NOMO-1 treated with DMSO at 0.1 percent for 48 hours (cell line): Measurements from ENCODE around the gene TFDP1.
"Not testable (repeated sequence)": the region's sequence is repeated elsewhere in the genome, so short reads cannot be mapped to it uniquely, and the experiment has no call there.

Experiments
- DNase-seq: peaks from one replicate; lab custom pipeline; 2025; ENCODE audit not compliant: unreplicated experiment; lab: John Stamatoyannopoulos, UW

Gene TFDP1

DNA sequence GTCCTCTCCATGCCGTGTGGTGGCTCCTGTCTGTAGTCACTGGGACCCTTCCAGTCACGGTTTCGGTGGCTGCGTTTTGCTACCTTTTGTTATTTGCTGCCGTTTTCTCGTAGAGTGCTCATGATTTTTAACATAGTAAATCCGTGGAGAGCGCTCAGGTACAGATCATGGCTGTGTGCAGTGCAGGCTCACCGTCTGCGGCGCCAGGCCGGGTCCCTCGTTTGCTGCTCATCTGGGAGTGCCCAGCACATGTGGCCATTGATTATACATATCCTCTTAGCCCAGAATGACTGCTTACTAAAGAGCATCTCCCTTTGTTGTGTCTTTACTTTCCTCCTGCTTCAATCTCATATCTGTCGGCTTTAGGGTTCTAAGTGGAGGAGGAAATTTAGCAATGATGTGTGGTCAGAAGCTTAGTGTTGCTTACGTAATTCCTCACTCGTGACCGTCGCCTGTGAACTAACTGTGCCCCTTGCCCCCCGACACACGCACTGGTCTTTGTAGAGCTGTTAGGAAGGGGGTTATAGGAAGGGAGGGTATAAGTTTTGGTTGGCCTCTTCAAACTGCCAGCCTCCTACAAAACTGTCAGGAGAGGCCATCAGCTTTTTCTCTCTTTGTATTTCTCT, 31.8 kb downstream of the TFDP1 start:
- DNase-seq = peak; percentile 90

DNA sequence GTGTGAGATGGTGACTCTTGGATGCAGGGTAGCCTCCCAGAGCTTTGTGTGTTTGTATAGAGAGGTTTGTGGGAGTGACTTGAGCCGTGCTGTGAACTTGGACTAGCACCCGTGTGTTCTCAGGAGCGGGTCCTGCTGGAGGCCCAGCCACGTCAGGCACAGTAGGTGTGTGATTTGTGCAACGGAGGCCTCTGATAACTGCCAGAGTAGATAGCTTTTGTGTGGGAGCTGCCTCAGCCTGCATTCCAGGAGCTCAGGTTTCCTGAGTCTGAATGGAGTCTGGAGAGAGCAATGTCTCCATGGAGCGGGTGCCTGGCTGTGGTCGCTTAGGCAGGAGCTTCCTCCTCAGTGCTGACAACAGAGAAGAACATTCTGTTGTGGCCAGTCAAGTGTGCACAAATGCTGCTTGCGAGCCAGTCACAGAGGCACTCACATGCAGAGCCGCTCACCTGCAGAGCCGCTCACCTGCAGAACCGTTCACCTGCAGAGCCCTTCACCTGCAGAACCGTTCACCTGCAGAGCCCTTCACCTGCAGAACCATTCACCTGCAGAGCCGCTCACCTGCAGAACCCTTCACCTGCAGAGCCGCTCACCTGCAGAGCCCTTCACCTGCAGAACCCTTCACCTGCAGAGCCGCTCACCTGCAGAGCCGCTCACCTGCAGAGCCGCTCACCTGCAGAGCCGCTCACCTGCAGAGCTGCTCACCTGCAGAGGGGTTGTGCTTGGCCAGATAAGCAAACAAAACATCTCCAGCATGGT, 32.6 kb downstream of the TFDP1 start:
- DNase-seq = no peak

DNA sequence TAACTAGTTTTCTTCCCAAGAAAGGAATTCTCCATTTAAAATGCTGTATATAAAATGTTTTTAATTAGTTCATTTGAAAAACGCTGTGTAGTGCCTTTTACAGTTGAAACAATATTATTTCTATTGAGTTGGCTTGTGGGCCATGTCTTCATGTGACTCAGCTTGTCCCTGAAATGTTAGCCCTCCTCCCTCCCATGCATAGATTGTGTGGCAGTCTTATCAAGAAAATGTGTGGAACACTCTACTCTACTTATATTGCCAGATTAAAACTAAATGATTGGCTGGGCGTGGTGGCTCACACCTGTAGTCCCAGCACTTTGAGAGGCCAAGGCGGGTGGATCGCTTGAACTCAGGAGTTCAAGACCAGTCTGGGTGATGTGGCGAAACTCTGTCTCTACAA, 33.4 kb downstream of the TFDP1 start:
- no peak for DNase-seq

DNA sequence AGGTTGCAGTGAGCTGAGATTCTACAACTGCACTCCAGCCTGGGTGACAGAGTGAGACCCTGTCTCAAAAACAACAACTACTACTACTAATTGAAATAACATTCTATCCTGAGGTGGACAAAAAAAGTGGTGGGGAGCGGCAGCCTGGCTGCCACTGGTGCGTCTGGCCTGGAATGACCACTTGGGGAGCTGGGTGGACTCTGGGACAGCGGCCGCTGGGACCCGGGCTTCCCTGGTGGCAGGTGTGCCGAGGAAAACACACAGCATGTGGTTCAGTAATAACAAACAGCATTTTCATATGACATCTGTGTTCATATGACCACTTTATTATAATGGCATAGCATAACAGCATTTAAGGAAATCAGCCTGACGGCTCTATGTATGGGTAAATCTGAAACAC, 33.9 kb downstream of the TFDP1 start:
- DNase-seq = no peak

DNA sequence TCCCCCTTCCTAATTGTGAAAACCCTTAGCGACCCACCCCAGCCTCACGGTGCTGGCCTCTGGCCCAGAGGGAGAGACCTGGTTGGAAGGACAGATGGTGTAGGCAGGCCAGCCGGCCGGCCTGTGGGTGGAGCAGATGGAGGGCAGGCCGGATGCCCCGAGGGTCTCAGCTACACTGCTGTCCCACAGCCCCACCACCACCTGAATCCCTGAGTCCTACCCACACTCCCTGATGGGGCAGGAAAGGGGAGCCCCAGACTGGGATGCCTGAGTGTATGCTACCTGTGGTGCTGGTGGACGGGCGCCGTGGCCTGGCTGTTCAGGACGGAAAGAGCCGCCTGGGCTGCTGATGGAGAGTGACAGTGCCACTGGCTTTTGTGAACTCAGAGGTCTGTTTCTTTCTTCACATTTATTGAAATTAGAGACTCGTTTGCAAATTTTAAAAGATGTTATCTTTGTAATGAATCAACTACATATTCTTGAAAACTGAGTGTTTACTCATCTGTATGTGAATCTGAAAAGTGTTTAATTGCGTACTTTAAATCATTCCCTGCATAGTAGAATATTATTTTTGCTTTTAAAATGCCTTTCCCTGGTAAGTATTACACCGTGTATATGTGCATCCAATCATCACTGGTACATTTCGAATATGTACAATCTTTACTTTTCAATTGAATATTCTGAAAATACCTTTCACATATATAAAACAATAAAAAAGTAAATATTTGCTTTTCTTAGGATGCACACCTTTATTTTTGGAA, 35.7 kb downstream of the TFDP1 start:
- DNase-seq = no peak

DNA sequence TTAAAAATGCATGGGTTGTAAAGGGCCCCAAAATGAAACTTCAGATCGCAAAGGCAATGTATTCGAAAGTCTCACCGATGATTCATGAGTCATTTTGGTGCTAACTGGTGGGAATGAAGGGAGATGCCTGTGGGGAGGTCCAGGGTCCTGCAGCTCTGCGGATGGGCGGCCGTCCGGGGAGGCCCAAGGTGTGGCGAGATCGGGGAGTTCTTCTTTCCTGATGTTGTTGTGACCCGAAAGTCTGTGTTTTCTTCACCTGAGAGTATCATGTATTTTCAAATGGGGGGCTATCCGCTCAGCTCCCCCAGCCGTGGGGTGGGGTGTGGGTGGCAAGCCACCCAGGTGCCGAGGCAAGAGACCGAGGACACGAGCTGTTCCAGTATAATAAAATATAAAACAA, 36.5 kb downstream of the TFDP1 start:
- DNase-seq = no peak

DNA sequence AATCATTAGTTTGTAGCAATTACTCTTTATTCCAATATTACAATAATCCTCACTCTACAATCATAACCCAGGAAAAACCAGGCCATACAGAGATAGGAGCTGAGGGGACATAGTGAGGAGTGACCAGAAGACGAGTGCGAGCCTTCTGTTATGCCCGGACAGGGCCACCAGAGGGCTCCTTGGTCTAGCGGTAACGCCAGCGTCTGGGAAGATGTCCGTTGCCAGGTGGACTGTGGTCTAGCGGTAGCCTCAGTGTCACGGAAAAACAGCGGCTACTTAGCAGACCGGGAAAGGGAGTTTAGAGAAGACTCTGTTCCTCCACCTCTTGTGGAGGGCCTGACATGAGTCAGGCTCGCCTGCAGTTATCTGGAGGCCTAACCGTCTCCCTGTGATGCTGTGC, 36.9 kb downstream of the TFDP1 start:
- DNase-seq = not testable (repeated sequence)

DNA sequence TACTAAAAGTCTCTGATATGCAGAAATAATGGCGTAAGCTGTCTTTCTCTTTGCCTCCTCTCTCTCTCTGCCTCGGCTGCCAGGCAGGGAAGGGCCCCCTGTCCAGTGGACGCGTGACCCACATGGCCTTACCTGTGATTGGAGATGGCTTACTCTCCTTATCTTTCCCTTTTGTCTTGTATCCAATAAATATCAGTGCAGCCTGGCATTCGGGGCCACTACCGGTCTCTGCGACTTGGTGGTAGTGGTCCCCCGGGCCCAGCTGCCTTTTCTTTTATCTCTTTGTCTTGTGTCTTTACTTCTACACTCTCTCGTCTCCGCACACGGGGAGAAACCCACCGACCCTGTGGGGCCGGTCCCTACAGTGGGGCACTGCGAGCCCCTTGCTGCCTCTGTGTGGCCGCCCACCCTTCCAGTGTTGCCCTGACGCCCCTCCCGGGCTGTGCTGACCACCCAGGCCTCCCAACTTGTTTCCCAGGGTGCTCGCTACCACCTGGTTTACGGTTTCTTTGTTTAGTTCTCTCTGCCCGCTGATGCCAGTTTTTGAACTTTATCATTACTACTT, 37.5 kb downstream of the TFDP1 start:
- DNase-seq = not testable (repeated sequence)

DNA sequence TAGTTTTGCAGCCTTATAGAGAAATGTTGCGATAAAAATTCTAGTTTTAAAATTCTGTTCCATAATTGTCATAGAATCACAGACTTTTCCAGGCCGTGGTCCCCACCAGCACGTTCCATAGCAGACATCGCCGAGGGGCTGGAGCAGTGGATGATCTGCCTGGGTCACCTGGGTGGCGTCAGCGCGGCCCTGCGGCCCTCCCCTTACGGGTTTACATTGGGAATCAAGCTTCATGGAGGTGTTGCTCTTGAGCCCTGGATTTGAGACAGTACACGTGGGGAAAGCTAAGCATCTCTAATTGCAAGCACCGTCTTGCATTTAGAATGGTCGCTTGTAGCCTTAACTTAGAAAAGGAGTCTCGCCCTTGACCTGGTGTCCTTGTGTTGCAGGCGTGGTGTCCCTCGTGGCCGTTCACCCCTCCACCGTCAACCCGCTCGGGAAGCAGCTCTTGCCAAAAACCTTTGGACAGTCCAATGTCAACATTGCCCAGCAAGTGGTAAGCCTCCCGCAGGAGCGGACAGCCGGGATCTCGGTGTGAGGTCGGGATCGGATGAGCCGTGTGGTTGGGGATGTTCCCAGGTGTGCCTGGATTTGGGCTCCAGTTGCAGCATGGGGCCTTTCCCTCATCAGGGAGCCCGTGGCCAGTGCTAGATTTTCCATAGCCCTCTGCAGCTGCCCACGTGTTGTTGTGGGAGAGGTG, 38.4 kb downstream of the TFDP1 start:
- DNase-seq = no peak

DNA sequence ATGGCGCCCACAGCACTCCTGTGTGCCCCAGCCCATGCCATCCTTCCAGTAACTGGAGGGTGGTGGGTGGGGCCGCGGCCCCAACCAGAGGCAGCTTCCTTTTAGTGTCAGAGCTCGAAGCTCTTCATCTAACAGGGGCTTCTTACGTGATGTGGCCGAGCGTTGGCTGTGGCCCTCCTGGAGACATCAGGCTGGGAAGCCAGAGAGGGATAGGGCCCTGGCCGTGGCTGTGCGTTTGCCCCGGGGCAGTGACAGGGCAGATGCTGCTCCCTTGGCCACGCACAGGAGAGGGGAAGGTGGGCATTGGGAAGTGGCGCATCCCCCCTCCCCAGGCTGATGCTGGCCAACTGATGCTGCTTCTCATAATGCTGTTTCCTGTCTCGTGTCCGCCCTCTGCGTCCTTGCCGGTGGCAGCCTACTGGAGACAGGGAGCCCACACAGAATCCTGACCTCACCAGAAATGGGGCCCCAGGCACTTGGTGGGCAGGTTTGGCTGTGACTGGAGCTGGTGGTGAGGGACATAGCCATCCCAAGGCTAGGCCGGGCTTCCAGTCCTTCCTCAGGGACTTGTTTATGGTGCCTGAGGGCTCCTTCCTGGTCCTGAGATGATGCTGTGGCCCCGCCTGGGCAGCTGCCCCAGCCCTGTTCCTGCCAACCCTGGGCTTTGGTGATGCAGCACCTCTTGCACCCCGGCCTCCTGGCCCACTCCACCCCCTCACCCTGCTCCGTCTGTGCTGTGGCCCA, 39.1 kb downstream of the TFDP1 start:
- no peak for DNase-seq

DNA sequence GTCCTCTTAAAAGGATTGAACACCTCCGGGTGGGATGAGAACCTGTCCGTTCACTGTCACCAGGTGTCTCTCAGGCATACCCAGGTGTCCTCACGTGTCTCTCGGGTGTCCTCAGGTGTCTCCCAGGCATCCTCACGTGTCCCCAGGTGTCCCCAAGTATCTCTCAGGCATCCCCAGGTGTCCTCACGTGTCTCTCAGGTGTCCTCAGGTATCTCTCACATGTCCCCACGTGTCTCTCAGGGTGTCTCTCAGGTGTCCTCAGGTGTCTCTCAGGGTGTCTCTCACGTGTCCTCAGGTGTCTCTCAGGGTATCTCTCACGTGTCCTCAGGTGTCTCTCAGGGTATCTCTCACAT, 39.7 kb downstream of the TFDP1 start:
- no peak for DNase-seq

DNA sequence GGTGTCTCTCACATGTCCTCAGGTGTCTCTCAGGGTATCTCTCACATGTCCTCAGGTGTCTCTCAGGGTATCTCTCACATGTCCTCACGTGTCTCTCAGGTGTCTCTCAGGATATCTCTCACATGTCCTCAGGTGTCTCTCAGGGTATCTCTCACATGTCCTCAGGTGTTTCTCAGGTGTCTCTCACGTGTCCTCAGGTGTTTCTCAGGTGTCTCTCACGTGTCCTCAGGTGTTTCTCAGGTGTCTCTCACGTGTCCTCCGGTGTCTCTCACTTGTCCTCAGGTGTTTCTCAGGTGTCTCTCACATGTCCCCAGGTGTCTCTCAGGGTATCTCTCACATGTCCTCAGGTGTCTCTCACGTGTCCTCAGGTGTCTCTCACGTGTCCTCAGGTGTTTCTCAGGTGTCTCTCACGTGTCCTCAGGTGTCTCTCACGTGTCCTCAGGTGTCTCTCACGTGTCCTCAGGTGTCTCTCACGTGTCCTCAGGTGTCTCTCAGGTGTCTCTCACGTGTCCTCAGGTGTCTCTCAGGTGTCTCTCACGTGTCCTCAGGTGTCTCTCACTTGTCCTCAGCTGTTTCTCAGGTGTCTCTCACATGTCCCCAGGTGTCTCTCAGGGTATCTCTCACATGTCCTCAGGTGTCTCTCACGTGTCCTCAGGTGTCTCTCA, 40.2 kb downstream of the TFDP1 start:
- DNase-seq = not testable (repeated sequence)

DNA sequence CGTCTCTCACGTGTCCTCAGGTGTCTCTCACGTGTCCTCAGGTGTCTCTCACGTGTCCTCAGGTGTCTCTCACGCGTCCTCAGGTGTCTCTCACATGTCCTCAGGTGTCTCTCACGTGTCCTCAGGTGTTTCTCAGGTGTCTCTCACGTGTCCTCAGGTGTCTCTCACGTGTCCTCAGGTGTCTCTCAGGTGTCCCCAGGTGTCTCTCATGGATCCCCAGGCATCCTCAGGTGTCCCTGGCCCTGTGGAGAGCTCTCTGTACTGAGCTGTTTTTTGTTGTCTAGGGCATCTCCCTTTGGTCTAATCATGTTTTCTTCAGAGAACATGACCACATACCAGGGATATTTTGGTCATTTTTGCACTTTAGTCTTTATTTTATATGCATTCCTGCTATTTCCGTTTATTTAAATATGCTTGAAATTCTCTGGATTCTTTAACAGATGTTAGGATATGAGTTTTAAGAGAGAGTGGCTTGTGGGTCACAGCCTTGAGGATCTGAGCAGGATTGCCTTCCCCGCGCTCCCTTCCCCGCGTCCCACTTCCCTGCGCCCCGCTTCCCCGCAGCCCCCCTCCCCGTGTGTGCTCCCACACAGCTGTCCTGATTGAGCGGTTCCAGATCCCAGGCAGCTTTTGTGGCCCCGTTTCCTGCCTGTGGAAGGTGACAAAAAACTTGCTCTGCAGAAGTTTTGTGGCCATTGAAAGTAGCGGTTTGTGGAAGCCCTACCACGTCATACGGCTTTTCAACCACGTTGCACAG, 41.6 kb downstream of the TFDP1 start:
- no peak for DNase-seq

DNA sequence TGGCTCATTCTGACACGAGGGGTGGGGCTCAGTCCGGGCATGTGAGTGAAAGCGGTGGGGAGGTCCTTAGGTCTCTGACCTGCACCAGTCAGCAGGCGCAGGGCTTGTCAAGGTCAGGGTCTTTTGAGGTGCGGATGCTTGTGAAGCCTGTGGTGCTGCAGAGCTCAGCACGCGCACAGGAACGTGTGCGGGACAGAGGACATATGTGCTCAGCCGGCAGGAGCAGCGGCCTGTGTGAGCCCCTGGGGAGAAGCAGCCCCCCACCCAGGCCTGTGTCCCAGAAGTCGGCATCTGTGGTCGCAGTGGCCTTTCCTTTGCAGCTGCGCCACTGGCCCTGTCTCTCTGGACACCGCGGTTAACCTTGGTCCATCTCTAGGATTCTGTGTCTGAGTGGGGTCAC, 42.6 kb downstream of the TFDP1 start:
- DNase-seq = no peak

DNA sequence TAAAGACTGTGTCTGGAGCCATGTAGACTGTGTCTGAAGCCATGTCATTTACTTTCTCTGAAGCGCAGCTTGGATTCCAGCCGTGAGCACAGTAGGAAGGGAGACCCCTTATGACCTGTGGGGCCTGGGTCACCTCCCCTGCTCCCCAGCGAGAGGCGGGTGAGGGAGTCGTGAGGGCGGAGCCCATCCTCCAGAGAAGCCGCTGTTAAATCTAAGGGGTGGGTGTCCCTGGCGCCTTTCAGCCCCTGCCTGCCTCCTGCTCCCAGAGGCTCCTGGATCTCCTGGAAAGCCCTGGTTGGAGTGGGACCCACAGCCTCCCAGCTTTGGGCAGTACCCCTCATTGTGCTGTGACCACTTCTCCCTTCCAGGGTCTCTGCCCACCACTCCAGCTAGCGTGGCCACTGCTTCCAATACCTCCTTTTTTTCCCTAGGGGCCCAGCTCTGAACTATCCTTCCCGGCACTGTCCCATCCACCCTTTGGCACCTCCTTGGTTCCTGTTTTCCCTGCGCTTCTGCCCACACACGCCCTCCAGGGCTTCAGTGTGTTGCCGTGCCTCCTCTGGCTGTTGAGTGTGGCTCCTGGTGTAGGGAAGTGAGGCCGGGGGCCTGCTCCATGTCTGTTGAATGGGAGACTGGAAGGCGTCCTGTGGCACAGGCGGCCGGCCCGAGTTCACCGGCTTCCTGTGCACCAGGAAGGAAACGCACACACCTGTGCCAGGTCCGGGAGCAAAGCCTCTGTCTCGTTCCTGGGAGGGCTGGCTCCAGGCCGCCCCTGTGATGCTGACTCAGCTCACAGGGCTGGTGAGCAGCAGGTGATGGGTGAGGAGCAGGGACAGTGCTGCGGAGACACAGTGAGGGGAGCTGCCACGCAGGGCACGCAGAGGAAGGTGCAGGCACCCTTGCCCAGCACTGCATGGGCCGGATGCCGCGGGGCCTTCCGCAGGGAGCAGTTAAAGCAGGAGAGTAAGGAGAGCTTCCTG, 44.0 kb downstream of the TFDP1 start:
- DNase-seq = no peak

DNA sequence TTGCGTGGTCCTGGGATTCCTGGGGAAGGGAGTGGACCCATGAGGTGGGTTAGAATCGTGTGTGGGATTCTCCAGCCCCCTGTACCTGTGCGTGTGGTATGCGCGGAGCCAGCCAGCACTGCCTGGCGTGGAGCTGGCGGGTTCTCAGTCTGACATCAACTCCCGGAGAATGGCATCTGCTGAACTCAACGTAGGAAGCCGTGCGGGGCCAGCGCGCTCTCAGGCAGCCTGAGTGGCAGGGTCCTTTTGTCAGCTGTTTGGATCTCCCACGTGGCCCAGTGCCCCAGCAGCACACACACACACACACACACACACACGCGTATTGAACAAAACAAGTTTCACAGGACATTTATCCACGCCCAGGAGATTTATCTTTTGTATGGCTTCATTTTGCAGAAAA, 45.3 kb downstream of the TFDP1 start:
- DNase-seq = no peak

DNA sequence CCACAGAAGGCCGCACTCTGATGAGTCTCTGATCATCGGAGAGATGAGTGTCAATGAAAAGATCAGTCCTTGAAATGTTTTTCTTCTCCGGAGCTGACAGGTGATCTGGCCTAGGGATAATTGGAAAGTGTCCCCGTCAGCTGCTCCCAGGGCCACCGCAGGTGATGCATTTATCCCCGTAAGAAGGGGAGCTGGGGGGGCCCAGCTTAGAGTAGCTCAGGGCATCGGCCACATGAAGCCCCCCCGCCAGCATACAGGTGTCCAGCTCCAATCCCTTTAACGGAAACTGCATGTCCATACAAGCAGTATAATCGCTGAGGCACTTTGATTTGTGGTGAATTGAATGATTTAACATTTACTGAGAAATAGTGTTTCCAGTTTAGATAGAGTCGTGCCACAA, 45.7 kb downstream of the TFDP1 start:
- no peak for DNase-seq

DNA sequence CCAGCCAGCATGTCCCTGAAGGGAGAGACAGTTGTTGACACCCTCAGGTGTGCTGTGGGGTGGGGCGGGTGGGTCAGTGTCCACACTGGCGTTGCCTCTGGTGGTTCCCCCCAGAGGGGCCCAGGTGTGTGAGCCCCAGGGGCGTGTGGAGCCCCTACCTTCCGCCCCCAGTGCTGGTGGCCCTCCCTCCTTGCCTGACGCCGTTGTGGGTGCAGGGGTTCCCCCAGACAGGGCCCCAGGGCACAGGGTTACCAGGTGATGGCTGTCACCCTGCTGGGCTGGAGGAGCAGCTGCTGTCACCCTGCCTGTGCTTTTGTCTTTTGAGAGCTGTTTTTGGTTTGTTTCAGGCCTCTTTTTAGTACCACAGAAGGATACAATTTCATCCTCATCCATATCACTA, 46.3 kb downstream of the TFDP1 start:
- DNase-seq = no peak
